Trophoblast cell (in vitro differentiated cells and primary cell): ENCODE data around the gene HDAC9.

Experiments
- DNase-seq, 2 donors: peaks; one replicate each; pipeline ENCODE4 v3.0.0-alpha.2; 2016
- H2AFZ ChIP-seq: 2 replicates; pipeline ENCODE4 v1.6.1; 2013; ENCODE audit warnings: low read length, moderate library complexity, mild to moderate bottlenecking; ENCODE audit not compliant: insufficient read depth, poor library complexity
- H2AK5ac ChIP-seq: 2 replicates; pipeline ENCODE4 v1.6.1; 2013; ENCODE audit warnings: mild to moderate bottlenecking, low read length
- H2BK120ac ChIP-seq: 2 replicates; pipeline ENCODE4 v1.6.1; 2013; ENCODE audit warnings: low read length, mild to moderate bottlenecking, moderate library complexity; ENCODE audit not compliant: insufficient read depth, poor library complexity
- H2BK12ac ChIP-seq: 2 replicates; pipeline ENCODE4 v1.6.1; 2013; ENCODE audit warnings: mild to moderate bottlenecking, low read length, moderate library complexity
- H2BK5ac ChIP-seq: 2 replicates; pipeline ENCODE4 v1.6.1; 2013; ENCODE audit warnings: low read length, low read depth, moderate library complexity, mild to moderate bottlenecking; ENCODE audit not compliant: poor library complexity
- H3K14ac ChIP-seq: 2 replicates; pipeline ENCODE4 v1.6.1; 2013; ENCODE audit warnings: mild to moderate bottlenecking, low read length
- H3K18ac ChIP-seq: 2 replicates; pipeline ENCODE4 v1.6.1; 2013; ENCODE audit warnings: mild to moderate bottlenecking, low read length
- H3K23ac ChIP-seq: 2 replicates; pipeline ENCODE4 v1.6.1; 2013; ENCODE audit warnings: low read length
- H3K27ac ChIP-seq: 2 replicates; pipeline ENCODE4 v1.5.1; 2013; ENCODE audit warnings: low read depth, mild to moderate bottlenecking, inconsistent platforms, low read length, moderate library complexity
- H3K27me3 ChIP-seq: 2 replicates; pipeline ENCODE4 v1.6.1; 2013; ENCODE audit warnings: inconsistent platforms, mild to moderate bottlenecking, low read length, moderate library complexity; ENCODE audit not compliant: insufficient read depth
- H3K36me3 ChIP-seq, 2 experiments: 1 replicate in 1 of 2; 2 replicates in 1 of 2; pipeline ENCODE4 v1.6.1; 2013; ENCODE audit warnings: low read length in 2 of 2, mild to moderate bottlenecking in 2 of 2, moderate library complexity in 1 of 2; ENCODE audit not compliant: insufficient read depth in 2 of 2, control insufficient read depth in 1 of 2
- H3K4ac ChIP-seq: 2 replicates; pipeline ENCODE4 v1.6.1; 2013; ENCODE audit warnings: low read depth, mild to moderate bottlenecking, low read length, moderate library complexity
- H3K4me1 ChIP-seq, 2 experiments: 1 replicate in 1 of 2; 2 replicates in 1 of 2; pipeline ENCODE4 v1.6.1; 2013; ENCODE audit warnings: low read length in 2 of 2, mild to moderate bottlenecking in 2 of 2, moderate library complexity in 1 of 2; ENCODE audit not compliant: insufficient read depth in 2 of 2, control insufficient read depth in 1 of 2
- H3K4me2 ChIP-seq: 2 replicates; pipeline ENCODE4 v1.6.1; 2013; ENCODE audit warnings: inconsistent platforms, mild to moderate bottlenecking, low read length, moderate library complexity
- H3K4me3 ChIP-seq: 2 replicates; pipeline ENCODE4 v1.5.1; 2013; ENCODE audit warnings: mild to moderate bottlenecking, low read depth, low read length, inconsistent platforms
- H3K79me1 ChIP-seq: one replicate; pipeline ENCODE4 v1.6.1; 2013; ENCODE audit warnings: low read length
- H3K79me2 ChIP-seq: 2 replicates; pipeline ENCODE4 v1.6.1; 2013; ENCODE audit warnings: low read length, mild to moderate bottlenecking; ENCODE audit not compliant: control insufficient read depth, insufficient read depth, poor library complexity
- H3K9ac ChIP-seq: 2 replicates; pipeline ENCODE4 v1.6.1; 2013; ENCODE audit warnings: mild to moderate bottlenecking, low read length
- H3K9me3 ChIP-seq: 2 replicates; pipeline ENCODE4 v1.6.1; 2013; ENCODE audit warnings: low read depth, mild to moderate bottlenecking, control low read depth, inconsistent platforms, low read length; ENCODE audit not compliant: insufficient read depth
- H4K12ac ChIP-seq: 2 replicates; pipeline ENCODE4 v1.6.1; 2013; ENCODE audit warnings: low read depth, mild to moderate bottlenecking, low read length, moderate library complexity
- H4K8ac ChIP-seq: 2 replicates; pipeline ENCODE4 v1.6.1; 2013; ENCODE audit warnings: low read depth, mild to moderate bottlenecking, low read length, moderate library complexity
- H4K91ac ChIP-seq: one replicate; pipeline ENCODE4 v1.6.1; 2013; ENCODE audit warnings: low read depth, mild to moderate bottlenecking, low read length, moderate library complexity
- whole genome bisulfite sequencing: extraction: QIAGEN DNeasy Blood & Tissue Kit; methylation state at CpG from one replicate; pipeline ENCODE4 v1.1.7; 2013; ENCODE audit warnings: missing lambda C conversion rate; ENCODE audit not compliant: insufficient read length, insufficient coverage; ENCODE audit errors: extremely low coverage; 5-methylcytosine and 5-hydroxymethylcytosine counted together

Gene HDAC9

DNA sequence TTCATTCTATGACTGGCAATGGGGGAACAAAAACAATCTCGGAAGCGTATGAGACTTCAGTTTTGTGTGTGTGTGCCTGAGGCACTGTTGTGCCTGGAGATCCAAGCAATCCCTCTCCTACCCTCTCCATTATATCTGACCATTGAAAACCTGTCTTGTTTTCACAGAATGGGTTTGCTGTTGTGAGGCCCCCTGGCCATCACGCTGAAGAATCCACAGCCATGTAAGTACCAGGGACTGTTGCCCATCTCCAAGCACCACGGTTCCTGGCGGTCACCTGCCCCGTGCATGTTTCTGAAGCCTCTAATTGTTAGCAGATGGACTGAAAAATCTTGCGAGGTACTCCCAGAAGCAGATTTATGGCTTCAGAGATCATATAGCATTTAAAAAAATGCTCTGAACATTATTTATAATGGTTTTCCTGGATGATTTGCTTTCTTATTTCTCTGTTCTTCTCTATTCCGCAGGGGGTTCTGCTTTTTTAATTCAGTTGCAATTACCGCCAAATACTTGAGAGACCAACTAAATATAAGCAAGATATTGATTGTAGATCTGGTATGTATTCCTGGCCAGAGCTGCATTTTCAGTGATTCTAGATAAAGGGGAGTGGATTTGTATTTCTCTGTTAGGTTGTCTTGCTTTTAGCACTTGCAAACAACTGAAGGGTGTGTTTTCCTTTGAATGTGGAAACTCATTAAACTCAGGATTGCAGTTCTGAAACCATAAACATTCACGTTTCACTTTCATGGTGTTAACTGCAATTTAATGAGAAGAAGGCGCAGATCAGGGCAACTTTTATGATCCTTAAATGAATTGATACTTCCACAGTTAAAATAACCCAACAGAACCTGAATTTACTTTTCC lies 333.7 kb downstream of the HDAC9 start:
- H2BK12ac ChIP-seq = no peak overlapping the region
- H4K8ac ChIP-seq = no peak overlapping the region
- H3K27ac ChIP-seq = no peak overlapping the region
- no peak overlapping the region for H3K23ac ChIP-seq
- no peak overlapping the region for H3K18ac ChIP-seq
- H3K27me3 ChIP-seq = no peaks in the 10 kb centered on the region
- H3K14ac ChIP-seq = no peak overlapping the region
- H2AFZ ChIP-seq = no peak overlapping the region
- no peaks in the 10 kb centered on the region for H3K79me2 ChIP-seq
- no peak overlapping the region for H3K4me2 ChIP-seq
- H4K91ac ChIP-seq = no peak overlapping the region
- no peaks in the 10 kb centered on the region for H3K4me1 ChIP-seq
- H3K4ac ChIP-seq = no peak overlapping the region
- H3K9ac ChIP-seq = no peak overlapping the region
- DNase-seq = no peak
- H2AK5ac ChIP-seq = no peak overlapping the region
- no peaks in the 10 kb centered on the region for H3K9me3 ChIP-seq
- no peak overlapping the region for H2BK120ac ChIP-seq
- no peak overlapping the region for H4K12ac ChIP-seq
- H3K79me1 ChIP-seq = no peaks in the 10 kb centered on the region
- no peak overlapping the region for H2BK5ac ChIP-seq
- no CpG with 5 or more reads among the region's 11 CpGs for WGBS
- no peak overlapping the region for H3K4me3 ChIP-seq
- H3K36me3 ChIP-seq = no peaks in the 10 kb centered on the region

DNA sequence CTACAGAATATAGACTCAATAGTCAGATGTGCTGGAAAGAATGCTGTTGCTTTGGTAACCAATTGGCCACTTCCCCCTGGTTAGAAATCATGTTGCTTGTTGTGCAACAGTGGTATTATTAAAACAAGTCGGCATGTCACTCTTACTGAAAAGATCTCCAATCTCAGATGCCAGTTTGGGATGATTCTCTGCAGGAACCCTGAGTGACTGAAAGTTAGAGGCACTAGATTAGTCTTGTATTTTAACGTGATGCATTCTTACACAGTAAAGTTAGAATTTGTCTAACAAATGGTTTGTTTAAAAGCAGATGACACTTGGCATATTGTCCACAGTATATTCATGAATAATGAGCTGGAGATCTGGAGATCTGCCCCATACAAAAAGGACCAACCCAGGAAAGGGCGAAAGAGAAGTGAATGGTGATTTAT lies 334.3 kb downstream of the HDAC9 start:
- Histone ChIP-seq H2BK120ac (no peak overlapping the region), H3K27me3 (no peaks in the 10 kb centered on the region), H4K8ac (no peak overlapping the region), H3K9me3 (no peaks in the 10 kb centered on the region), H3K79me2 (no peaks in the 10 kb centered on the region), H3K4me2 (no peak overlapping the region), H3K4me1 (no peaks in the 10 kb centered on the region), H3K23ac (no peak overlapping the region), H3K18ac (no peak overlapping the region), H3K4ac (no peak overlapping the region), H3K79me1 (no peaks in the 10 kb centered on the region), H2BK5ac (no peak overlapping the region), H2AK5ac (no peak overlapping the region), H3K9ac (no peak overlapping the region), H2AFZ (no peak overlapping the region), H3K36me3 (no peaks in the 10 kb centered on the region), H4K12ac (no peak overlapping the region), H2BK12ac (no peak overlapping the region), H3K14ac (no peak overlapping the region), H3K4me3 (no peak overlapping the region), H3K27ac (no peak overlapping the region), H4K91ac (no peak overlapping the region)
- no CpG with 5 or more reads among the region's 3 CpGs for WGBS
- DNase-seq = no peak

DNA sequence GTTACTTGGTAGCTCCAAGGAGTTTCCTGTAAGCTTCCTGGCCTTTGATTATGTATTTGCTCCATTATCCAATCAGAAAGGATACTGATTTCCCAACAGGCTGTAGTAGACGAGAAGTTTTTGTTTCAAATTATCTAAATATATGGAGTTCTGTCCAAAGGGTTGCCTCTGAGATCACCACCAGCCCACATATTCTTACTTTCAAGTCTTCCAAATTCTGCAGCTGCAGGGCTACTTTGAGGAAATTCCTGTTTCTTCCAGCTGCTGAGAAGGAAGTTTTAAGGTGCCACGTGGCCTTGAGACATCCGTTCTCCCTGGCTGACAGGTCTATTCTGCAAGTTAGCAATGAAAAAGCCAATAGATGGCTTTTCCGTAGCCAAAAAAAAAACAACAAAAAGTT lies 335.9 kb downstream of the HDAC9 start:
- Histone ChIP-seq H3K27me3 (no peaks in the 10 kb centered on the region), H2BK120ac (no peak overlapping the region), H2AK5ac (no peak overlapping the region), H2BK12ac (no peak overlapping the region), H3K4ac (no peak overlapping the region), H3K18ac (no peak overlapping the region), H3K9me3 (no peaks in the 10 kb centered on the region), H3K9ac (no peak overlapping the region), H3K23ac (no peak overlapping the region), H3K4me2 (no peak overlapping the region), H3K27ac (no peak overlapping the region), H3K79me2 (no peaks in the 10 kb centered on the region), H4K91ac (no peak overlapping the region), H3K4me1 (no peaks in the 10 kb centered on the region), H3K36me3 (no peaks in the 10 kb centered on the region), H4K12ac (no peak overlapping the region), H3K14ac (no peak overlapping the region), H3K4me3 (no peak overlapping the region), H2AFZ (no peak overlapping the region), H3K79me1 (no peaks in the 10 kb centered on the region), H2BK5ac (no peak overlapping the region), H4K8ac (no peak overlapping the region)
- no peak for DNase-seq
- WGBS = no CpG with 5 or more reads among the region's 4 CpGs

DNA sequence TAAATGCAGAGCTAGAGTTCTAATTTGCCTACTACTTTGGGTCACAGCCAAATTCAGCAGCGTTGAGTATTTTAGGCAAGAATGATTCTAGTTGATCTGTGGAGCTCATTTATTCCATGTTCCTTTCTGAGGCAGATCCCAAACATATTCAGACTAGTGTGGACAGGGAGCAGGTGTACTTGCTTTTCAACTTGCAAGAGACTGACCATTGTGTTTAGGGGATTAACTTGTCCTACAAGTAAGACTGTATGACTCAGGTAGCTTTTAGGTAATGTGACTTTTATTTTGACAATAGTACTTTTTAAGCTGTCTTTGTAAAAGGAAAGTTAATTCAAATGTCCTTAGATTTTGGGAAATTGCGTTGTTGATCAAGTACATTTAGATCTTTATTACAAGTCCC lies 336.4 kb downstream of the HDAC9 start:
- Histone ChIP-seq H3K14ac (no peak overlapping the region), H4K8ac (no peak overlapping the region), H3K9me3 (no peaks in the 10 kb centered on the region), H3K23ac (no peak overlapping the region), H2AFZ (no peak overlapping the region), H3K4ac (no peak overlapping the region), H2AK5ac (no peak overlapping the region), H3K36me3 (no peaks in the 10 kb centered on the region), H2BK120ac (no peak overlapping the region), H2BK5ac (no peak overlapping the region), H3K4me2 (no peak overlapping the region), H4K91ac (no peak overlapping the region), H3K79me1 (no peaks in the 10 kb centered on the region), H4K12ac (no peak overlapping the region), H3K9ac (no peak overlapping the region), H3K27ac (no peak overlapping the region), H3K18ac (no peak overlapping the region), H2BK12ac (no peak overlapping the region), H3K4me1 (no peaks in the 10 kb centered on the region), H3K27me3 (no peaks in the 10 kb centered on the region), H3K79me2 (no peaks in the 10 kb centered on the region), H3K4me3 (no peak overlapping the region)
- WGBS = no CpG with 5 or more reads among the region's 2 CpGs
- no peak for DNase-seq
